GM21825 (cell line): ENCODE data around the gene PRKD2.
A peak's percentile ranks its signal among the peaks of the same experiment; 100 is the strongest.

ENCODE experiments used
- ATAC-seq: cut with Tn5 transposase; IDR thresholded peaks from one replicate; pipeline ENCODE4 v1.9.1; 2021; ENCODE audit warnings: mild to moderate bottlenecking, moderate library complexity; ENCODE audit not compliant: unreplicated experiment

PRKD2 gene

GRCh38 chr19:46725036-46725820, 8.3 kb upstream of the PRKD2 start:
- ATAC-seq: no peak

GRCh38 chr19:46724468-46724867, 7.6 kb upstream of the PRKD2 start:
- ATAC-seq: no peak

- ATAC-seq: no peak
Observed at GRCh38 chr19:46723471-46723870, 6.6 kb upstream of the PRKD2 start.

GRCh38 chr19:46723023-46723461, 6.1 kb upstream of the PRKD2 start:
- no peak for ATAC-seq

GRCh38 chr19:46722421-46723022, 5.6 kb upstream of the PRKD2 start:
- no peak for ATAC-seq

- no peak for ATAC-seq
Observed at GRCh38 chr19:46722004-46722380, 5.1 kb upstream of the PRKD2 start.

- ATAC-seq: no peak
Observed at GRCh38 chr19:46721269-46722003, 4.5 kb upstream of the PRKD2 start.

- no peak for ATAC-seq
Observed at GRCh38 chr19:46720503-46721239, 3.8 kb upstream of the PRKD2 start.

GRCh38 chr19:46719629-46720502, 3.0 kb upstream of the PRKD2 start:
- no peak for ATAC-seq

GRCh38 chr19:46718934-46719622, 2.2 kb upstream of the PRKD2 start:
- peak; percentile 27 for ATAC-seq

- ATAC-seq: no peak
Observed at GRCh38 chr19:46718157-46718933, 1.4 kb upstream of the PRKD2 start.

GRCh38 chr19:46717716-46718143, 816 bp upstream of the PRKD2 start:
- no peak for ATAC-seq

GRCh38 chr19:46716672-46717033, 261 bp downstream of the PRKD2 start:
- ATAC-seq: no peak

- no peak for ATAC-seq
Observed at GRCh38 chr19:46715975-46716671, 791 bp downstream of the PRKD2 start.

GRCh38 chr19:46715620-46715974, 1.3 kb downstream of the PRKD2 start:
- ATAC-seq: no peak

- ATAC-seq: no peak
Observed at GRCh38 chr19:46714444-46715106, 2.3 kb downstream of the PRKD2 start.

- no peak for ATAC-seq
Observed at GRCh38 chr19:46713781-46714443, 3.0 kb downstream of the PRKD2 start.
